WI38 (cell line): ENCODE data around the gene PBX1.

Experiments
- H3K4me3 ChIP-seq: 2 replicates; pipeline ENCODE4 v1.5.1; 2011; ENCODE audit warnings: low read depth, mild to moderate bottlenecking, control low read depth, low read length
- CTCF ChIP-seq: IDR thresholded peaks from 2 replicates; pipeline ENCODE4 v1.5.1; 2012; ENCODE audit warnings: low read depth, mild to moderate bottlenecking, control low read depth, low read length

PBX1 gene

GRCh38 chr1:164668491-164669400 lies 109.8 kb downstream of the PBX1 start:
- H3K4me3 ChIP-seq: no peak overlapping the region
- no peak for TF ChIP-seq CTCF

GRCh38 chr1:164670026-164670425 lies 111.0 kb downstream of the PBX1 start:
- TF ChIP-seq CTCF: no peak
- no peak overlapping the region for H3K4me3 ChIP-seq

GRCh38 chr1:164670786-164671185 lies 111.8 kb downstream of the PBX1 start:
- H3K4me3 ChIP-seq: no peak overlapping the region
- TF ChIP-seq CTCF: no peak

- no peak for TF ChIP-seq CTCF
- H3K4me3 ChIP-seq: no peak overlapping the region
Observed at GRCh38 chr1:164671323-164671965, 112.5 kb downstream of the PBX1 start.

GRCh38 chr1:164671966-164672571 lies 113.1 kb downstream of the PBX1 start:
- no peak overlapping the region for H3K4me3 ChIP-seq
- TF ChIP-seq CTCF: no peak

GRCh38 chr1:164672588-164672987 lies 113.6 kb downstream of the PBX1 start:
- TF ChIP-seq CTCF: no peak
- no peak overlapping the region for H3K4me3 ChIP-seq
